ENCODE results near the gene CPEB4. TPM values are rescaled to one million over a fixed set of nuclear protein-coding genes. Genes with fewer than 3 reads are reported as not detected.

CPEB4 gene
- total and polyA plus RNA-seq, 10 of the 15 experiments (the other 5 are each of a cell fraction or from before 2014, with no cell fraction given), result 6.9 to 33.1 (median 20.4) TPM

GRCh38 chr5:173925449-173926071 is 37.4 kb downstream of the CPEB4 start:
- Histone ChIP-seq H3K4me2 (ENCODE audit: control insufficient read depth, insufficient read depth) (no peak overlapping the region), H3K9ac (ENCODE audit: control insufficient read depth, insufficient read depth, low read length) (no peak overlapping the region), H3K27ac (ENCODE audit: control insufficient read depth, insufficient read depth) (peak overlapping the region; percentile 32; the same call in 1 of the 2 replicates), H4K20me1 (ENCODE audit: control insufficient read depth, insufficient read depth) (peaks cover 4% of the 10 kb centered on the region; the same call in 1 of the 2 replicates), H3K4me1 (ENCODE audit: control insufficient read depth, insufficient read depth, low read length) (peaks cover 21% of the 10 kb centered on the region), H3K4me3 (no peak overlapping the region), H3K36me3 (ENCODE audit: control insufficient read depth in 2 of 2, insufficient read depth in 2 of 2, low read length in 1 of 2) (peaks cover 0 to 7% of the 10 kb centered on the region in 2 experiments; a peak in 2 of 4 replicates), H3K27me3 (replicated peaks in 1 of 2; ENCODE audit: control insufficient read depth in 2 of 2, insufficient read depth in 2 of 2, low read length in 1 of 2) (no peaks in the 10 kb centered on the region), H3K9me3 (replicated peaks; ENCODE audit: control insufficient read depth, insufficient read depth, low read length) (no peaks in the 10 kb centered on the region), H2AFZ (ENCODE audit: control insufficient read depth, low read depth, low read length) (no peak overlapping the region), H3K79me2 (ENCODE audit: control insufficient read depth, insufficient read depth, low read length) (peaks cover 39% of the 10 kb centered on the region)
- FAIRE-seq (no peak), DNase-seq (ENCODE audit: low read depth, low spot score) (no peak), ATAC-seq (peak; percentile 75)
- no TSS peak for BruUV-seq (replicated peaks)
- RAD21 ChIA-PET (ENCODE audit: unreplicated experiment), result interaction anchor here (0.7 to 6.5 kb wide), 50 partner anchors 10 to 308 kb away, joined by 3 to 89 read pairs (median 5); partner anchors contain the start of genes BOD1 and CPEB4
- CTCF ChIA-PET, result interaction anchor here (0.6 to 10.5 kb wide), 63 partner anchors 9 to 865 kb away, joined by 3 to 267 read pairs (median 5); partner anchors contain the start of genes BOD1 and CPEB4
- SMC1A ChIA-PET (ENCODE audit: uncharacterized antibody, unreplicated experiment), result interaction anchor here (0.6 to 10.7 kb wide), 47 partner anchors 9 to 389 kb away, joined by 3 to 199 read pairs (median 4); partner anchors contain the start of genes BOD1 and CPEB4
- intact Hi-C loops (cut with micrococcal nuclease; ENCODE audit: unreplicated experiment), result loop anchor here (1.0 to 10.0 kb wide), 3 partner anchors 33 to 306 kb away; no protein-coding TSS in a partner anchor
- in situ Hi-C loops (cut with MboI), result loop anchor here (5.0 kb wide), 1 partner anchor 303 kb away; no protein-coding TSS in a partner anchor
- WGBS (ENCODE audit: insufficient coverage, insufficient replicate concordance, low lambda C conversion rate, missing lambda C conversion rate), result 1% methylated on average over 3 of the region's 3 CpGs
- POLR2A ChIA-PET, result interaction anchor here (1.0 to 1.9 kb wide), 12 partner anchors 27 to 309 kb away, joined by 3 to 15 read pairs (median 4); partner anchors contain the start of genes BOD1 and CPEB4
- TF ChIP-seq BACH1 (IDR thresholded peaks at IDR 0.05; ENCODE audit: borderline replicate concordance) (no peak), MTA3 (IDR thresholded peaks at IDR 0.05; ENCODE audit: borderline replicate concordance, low read length) (no peak), TCF7 (IDR thresholded peaks at IDR 0.05; ENCODE audit: borderline replicate concordance) (no peak), ETV6 (conservative IDR thresholded peaks at IDR 0.05 in 1 of 2, IDR thresholded peaks at IDR 0.05 in 1 of 2; ENCODE audit: borderline replicate concordance in 1 of 2, low read depth in 1 of 2) (no peak), YY1 (IDR thresholded peaks at IDR 0.05; ENCODE audit: low read depth, low read length) (peak; percentile 70), NBN (IDR thresholded peaks at IDR 0.05) (no peak), RFX5 (IDR thresholded peaks at IDR 0.05; ENCODE audit: low read depth, low read length) (no peak), ZNF24 (IDR thresholded peaks at IDR 0.05) (no peak), ZNF622 (IDR thresholded peaks at IDR 0.05) (no peak), SMC3 (IDR thresholded peaks at IDR 0.05; ENCODE audit: borderline replicate concordance, low read length) (peak; percentile 70; the same call in 1 of the 2 replicates), RAD21 (IDR thresholded peaks at IDR 0.05; ENCODE audit: insufficient read depth, low read depth, low read length) (peak; percentile 76), NR2F1 (conservative IDR thresholded peaks at IDR 0.05) (no peak)
- TF ChIP-seq, protein P1, sequence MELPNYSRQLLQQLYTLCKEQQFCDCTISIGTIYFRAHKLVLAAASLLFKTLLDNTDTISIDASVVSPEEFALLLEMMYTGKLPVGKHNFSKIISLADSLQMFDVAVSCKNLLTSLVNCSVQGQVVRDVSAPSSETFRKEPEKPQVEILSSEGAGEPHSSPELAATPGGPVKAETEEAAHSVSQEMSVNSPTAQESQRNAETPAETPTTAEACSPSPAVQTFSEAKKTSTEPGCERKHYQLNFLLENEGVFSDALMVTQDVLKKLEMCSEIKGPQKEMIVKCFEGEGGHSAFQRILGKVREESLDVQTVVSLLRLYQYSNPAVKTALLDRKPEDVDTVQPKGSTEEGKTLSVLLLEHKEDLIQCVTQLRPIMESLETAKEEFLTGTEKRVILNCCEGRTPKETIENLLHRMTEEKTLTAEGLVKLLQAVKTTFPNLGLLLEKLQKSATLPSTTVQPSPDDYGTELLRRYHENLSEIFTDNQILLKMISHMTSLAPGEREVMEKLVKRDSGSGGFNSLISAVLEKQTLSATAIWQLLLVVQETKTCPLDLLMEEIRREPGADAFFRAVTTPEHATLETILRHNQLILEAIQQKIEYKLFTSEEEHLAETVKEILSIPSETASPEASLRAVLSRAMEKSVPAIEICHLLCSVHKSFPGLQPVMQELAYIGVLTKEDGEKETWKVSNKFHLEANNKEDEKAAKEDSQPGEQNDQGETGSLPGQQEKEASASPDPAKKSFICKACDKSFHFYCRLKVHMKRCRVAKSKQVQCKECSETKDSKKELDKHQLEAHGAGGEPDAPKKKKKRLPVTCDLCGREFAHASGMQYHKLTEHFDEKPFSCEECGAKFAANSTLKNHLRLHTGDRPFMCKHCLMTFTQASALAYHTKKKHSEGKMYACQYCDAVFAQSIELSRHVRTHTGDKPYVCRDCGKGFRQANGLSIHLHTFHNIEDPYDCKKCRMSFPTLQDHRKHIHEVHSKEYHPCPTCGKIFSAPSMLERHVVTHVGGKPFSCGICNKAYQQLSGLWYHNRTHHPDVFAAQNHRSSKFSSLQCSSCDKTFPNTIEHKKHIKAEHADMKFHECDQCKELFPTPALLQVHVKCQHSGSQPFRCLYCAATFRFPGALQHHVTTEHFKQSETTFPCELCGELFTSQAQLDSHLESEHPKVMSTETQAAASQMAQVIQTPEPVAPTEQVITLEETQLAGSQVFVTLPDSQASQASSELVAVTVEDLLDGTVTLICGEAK (IDR thresholded peaks at IDR 0.05; ENCODE audit: borderline replicate concordance), result peak; percentile 70; the same call in 1 of the 2 replicates
- TF ChIP-seq, protein P2, sequence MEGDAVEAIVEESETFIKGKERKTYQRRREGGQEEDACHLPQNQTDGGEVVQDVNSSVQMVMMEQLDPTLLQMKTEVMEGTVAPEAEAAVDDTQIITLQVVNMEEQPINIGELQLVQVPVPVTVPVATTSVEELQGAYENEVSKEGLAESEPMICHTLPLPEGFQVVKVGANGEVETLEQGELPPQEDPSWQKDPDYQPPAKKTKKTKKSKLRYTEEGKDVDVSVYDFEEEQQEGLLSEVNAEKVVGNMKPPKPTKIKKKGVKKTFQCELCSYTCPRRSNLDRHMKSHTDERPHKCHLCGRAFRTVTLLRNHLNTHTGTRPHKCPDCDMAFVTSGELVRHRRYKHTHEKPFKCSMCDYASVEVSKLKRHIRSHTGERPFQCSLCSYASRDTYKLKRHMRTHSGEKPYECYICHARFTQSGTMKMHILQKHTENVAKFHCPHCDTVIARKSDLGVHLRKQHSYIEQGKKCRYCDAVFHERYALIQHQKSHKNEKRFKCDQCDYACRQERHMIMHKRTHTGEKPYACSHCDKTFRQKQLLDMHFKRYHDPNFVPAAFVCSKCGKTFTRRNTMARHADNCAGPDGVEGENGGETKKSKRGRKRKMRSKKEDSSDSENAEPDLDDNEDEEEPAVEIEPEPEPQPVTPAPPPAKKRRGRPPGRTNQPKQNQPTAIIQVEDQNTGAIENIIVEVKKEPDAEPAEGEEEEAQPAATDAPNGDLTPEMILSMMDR (IDR thresholded peaks at IDR 0.05 in 2 of 3, conservative IDR thresholded peaks at IDR 0.05 in 1 of 3; ENCODE audit: control insufficient read depth in 2 of 3, extremely low read depth in 1 of 3, insufficient read depth in 1 of 3, low read depth in 3 of 3, low read length in 3 of 3), result peak; percentile 60 to 70 (median 63)
- TF ChIP-seq, protein P3, sequence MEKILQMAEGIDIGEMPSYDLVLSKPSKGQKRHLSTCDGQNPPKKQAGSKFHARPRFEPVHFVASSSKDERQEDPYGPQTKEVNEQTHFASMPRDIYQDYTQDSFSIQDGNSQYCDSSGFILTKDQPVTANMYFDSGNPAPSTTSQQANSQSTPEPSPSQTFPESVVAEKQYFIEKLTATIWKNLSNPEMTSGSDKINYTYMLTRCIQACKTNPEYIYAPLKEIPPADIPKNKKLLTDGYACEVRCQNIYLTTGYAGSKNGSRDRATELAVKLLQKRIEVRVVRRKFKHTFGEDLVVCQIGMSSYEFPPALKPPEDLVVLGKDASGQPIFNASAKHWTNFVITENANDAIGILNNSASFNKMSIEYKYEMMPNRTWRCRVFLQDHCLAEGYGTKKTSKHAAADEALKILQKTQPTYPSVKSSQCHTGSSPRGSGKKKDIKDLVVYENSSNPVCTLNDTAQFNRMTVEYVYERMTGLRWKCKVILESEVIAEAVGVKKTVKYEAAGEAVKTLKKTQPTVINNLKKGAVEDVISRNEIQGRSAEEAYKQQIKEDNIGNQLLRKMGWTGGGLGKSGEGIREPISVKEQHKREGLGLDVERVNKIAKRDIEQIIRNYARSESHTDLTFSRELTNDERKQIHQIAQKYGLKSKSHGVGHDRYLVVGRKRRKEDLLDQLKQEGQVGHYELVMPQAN (conservative IDR thresholded peaks at IDR 0.05), result no peak
